ENCODE results near the gene HOXD4.

DNA sequence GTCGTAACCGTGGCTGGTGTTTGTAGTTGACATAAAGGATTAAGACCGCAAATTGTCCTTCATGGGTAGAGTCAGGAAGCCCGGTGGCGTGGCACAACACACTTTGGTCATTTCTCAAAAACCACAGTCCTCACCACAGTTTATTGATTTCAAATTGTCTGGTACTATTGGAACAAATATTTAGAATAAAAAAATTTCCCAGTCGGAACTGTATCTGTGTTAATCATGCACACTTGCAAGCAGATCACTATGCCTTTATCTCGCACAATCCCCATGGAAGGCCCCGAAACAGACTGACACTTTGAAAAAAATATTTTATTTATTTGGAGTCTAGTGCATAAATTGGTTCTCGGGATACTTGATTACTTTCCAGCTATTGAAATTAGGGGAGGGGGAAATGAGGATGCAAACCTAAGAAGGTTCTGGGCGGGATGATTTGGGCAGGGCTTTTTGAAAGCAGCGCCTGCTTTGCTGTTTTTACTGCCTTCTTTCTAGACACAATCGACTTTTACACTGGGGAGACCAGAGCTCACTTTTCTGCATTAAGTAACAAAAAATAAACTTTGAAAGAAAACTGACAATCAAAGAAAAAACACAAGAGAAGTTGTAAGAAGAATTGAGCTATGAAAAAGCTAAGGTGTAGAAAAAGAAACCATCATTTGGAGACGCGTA is 21.7 kb downstream of the HOXD4 start:
- TF ChIP-seq POLR2AphosphoS5 (IDR thresholded peaks at IDR 0.05): no peak
- TF ChIP-seq, protein P1, sequence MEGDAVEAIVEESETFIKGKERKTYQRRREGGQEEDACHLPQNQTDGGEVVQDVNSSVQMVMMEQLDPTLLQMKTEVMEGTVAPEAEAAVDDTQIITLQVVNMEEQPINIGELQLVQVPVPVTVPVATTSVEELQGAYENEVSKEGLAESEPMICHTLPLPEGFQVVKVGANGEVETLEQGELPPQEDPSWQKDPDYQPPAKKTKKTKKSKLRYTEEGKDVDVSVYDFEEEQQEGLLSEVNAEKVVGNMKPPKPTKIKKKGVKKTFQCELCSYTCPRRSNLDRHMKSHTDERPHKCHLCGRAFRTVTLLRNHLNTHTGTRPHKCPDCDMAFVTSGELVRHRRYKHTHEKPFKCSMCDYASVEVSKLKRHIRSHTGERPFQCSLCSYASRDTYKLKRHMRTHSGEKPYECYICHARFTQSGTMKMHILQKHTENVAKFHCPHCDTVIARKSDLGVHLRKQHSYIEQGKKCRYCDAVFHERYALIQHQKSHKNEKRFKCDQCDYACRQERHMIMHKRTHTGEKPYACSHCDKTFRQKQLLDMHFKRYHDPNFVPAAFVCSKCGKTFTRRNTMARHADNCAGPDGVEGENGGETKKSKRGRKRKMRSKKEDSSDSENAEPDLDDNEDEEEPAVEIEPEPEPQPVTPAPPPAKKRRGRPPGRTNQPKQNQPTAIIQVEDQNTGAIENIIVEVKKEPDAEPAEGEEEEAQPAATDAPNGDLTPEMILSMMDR (IDR thresholded peaks at IDR 0.05): no peak

Data from transverse colon (tissue), 4 donors.